K562 (cell line): ENCODE data around the gene ZNF775. TPM values are rescaled to one million over a fixed set of nuclear protein-coding genes. Genes with fewer than 3 reads are reported as not detected.
A peak's percentile ranks its signal among the peaks of the same experiment; 100 is the strongest.

Experiments
- DMBX1 ChIP-seq: fragments of 250-450 bp; sonication (Bioruptor Pico); IDR thresholded peaks from 2 replicates; pipeline ENCODE4 v1.8.0; 2022; ENCODE audit warnings: inconsistent platforms, mild to moderate bottlenecking, moderate library complexity, borderline replicate concordance
- FOXM1 ChIP-seq, 2 experiments: fragments of 450-650 bp in 1 of 2; sonication (generic) in 1 of 2; formaldehyde crosslinking in 1 of 2; IDR thresholded peaks; 2 replicates each; pipeline versions ENCODE4 v1.6.1 to v1.9.0; 2017 to 2022; ENCODE audit warnings: low read depth in 2 of 2, mild to moderate bottlenecking in 2 of 2, missing genetic modification reagents in 1 of 2, moderate library complexity in 1 of 2
- ILK ChIP-seq: fragments of 450-650 bp; IDR thresholded peaks from 2 replicates; pipeline ENCODE4 v1.6.1; 2016; ENCODE audit warnings: missing genetic modification characterization, low read depth, mild to moderate bottlenecking, missing compliant biosample characterization, moderate library complexity, borderline replicate concordance
- KAT7 ChIP-seq: sonication (generic); formaldehyde crosslinking; IDR thresholded peaks from 2 replicates; pipeline ENCODE4 v1.8.0; 2022; ENCODE audit warnings: missing genetic modification reagents, mild to moderate bottlenecking, borderline replicate concordance
- L3MBTL2 ChIP-seq: fragments of 450-650 bp; IDR thresholded peaks from 2 replicates; pipeline ENCODE4 v1.6.1; 2016; ENCODE audit warnings: mild to moderate bottlenecking, moderate library complexity
- LARP7 ChIP-seq: fragments of 450-650 bp; IDR thresholded peaks from 2 replicates; pipeline ENCODE4 v1.6.1; 2016
- NFYB ChIP-seq: IDR thresholded peaks from 2 replicates; pipeline ENCODE4 v1.6.1; 2011; ENCODE audit warnings: mild to moderate bottlenecking, moderate library complexity; ENCODE audit not compliant: insufficient read length; ENCODE audit errors: extremely low read depth
- PCBP2 ChIP-seq: fragments of 200-400 bp; formaldehyde crosslinking; IDR thresholded peaks from 2 replicates; pipeline ENCODE4 v1.6.1; 2018; ENCODE audit warnings: low read length, low read depth, mild to moderate bottlenecking, moderate library complexity; ENCODE audit not compliant: poor library complexity, severe bottlenecking
- SIN3B ChIP-seq: fragments of 450-650 bp; IDR thresholded peaks from 2 replicates; pipeline ENCODE4 v1.6.1; 2017; ENCODE audit warnings: low read depth, mild to moderate bottlenecking, moderate library complexity
- SRSF9 ChIP-seq: fragments of 200-400 bp; formaldehyde crosslinking; IDR thresholded peaks from 2 replicates; pipeline ENCODE4 v1.6.1; 2017; ENCODE audit warnings: low read depth, low read length, borderline replicate concordance
- THRAP3 ChIP-seq: fragments of 450-650 bp; IDR thresholded peaks from 2 replicates; pipeline ENCODE4 v1.6.1; 2016; ENCODE audit warnings: mild to moderate bottlenecking, inconsistent platforms, borderline replicate concordance
- ZNF121 ChIP-seq: sonication (generic); formaldehyde crosslinking; conservative IDR thresholded peaks from 2 replicates; pipeline ENCODE4 v1.8.0; 2022; ENCODE audit warnings: missing genetic modification reagents
- ZNF507 ChIP-seq: conservative IDR thresholded peaks from 2 replicates; pipeline ENCODE4 v1.6.1; 2017; ENCODE audit warnings: missing genetic modification characterization, missing compliant biosample characterization
- ZNF696 ChIP-seq: fragments of 250-450 bp; sonication (Bioruptor Pico); conservative IDR thresholded peaks from 2 replicates; pipeline ENCODE4 v1.4.0; 2020; ENCODE audit warnings: mild to moderate bottlenecking, moderate library complexity
- polyA plus RNA-seq, 8 experiments: library from polyadenylated mRNA; depleted of rRNA in 4 of 8; stranded (reverse) in 5 of 8; unstranded in 3 of 8; fragments of >200 nt; fragmentation: Nextera tagmentation in 2 of 8; fragmentation: Illumina TruSeq in 1 of 8; extraction: Ambion mirVana in 2 of 8; extraction: Trizol in 1 of 8; gene quantifications; 2 replicates each; pipeline versions ENCODE4 v1.2.1 to v1.2.3, GENCODE V29; 2011 to 2014; ENCODE audit warnings: inconsistent platforms in 1 of 8, missing spikeins in 1 of 8
- total RNA-seq, 7 experiments: library from RNA; depleted of rRNA in 6 of 7; stranded (reverse); fragments of >200 nt in 6 of 7; fragmentation: Illumina TruSeq in 2 of 7; extraction: Trizol in 2 of 7; gene quantifications; 2 replicates each; pipeline versions ENCODE4 v1.2.1 to v1.2.3, GENCODE V29; 2011 to 2021; ENCODE audit warnings: low replicate concordance in 1 of 7
- TF ChIP-seq, protein P1 (sequence below), 2 experiments: fragments of 450-650 bp in 1 of 2; sonication (generic) in 1 of 2; formaldehyde crosslinking in 1 of 2; IDR thresholded peaks; 2 replicates each; pipeline versions ENCODE4 v1.7.1 to v1.9.0; 2016 to 2022; ENCODE audit warnings: inconsistent platforms in 1 of 2, mild to moderate bottlenecking in 1 of 2, missing genetic modification reagents in 1 of 2
- TF ChIP-seq, protein P2 (sequence below): fragments of 200-400 bp; formaldehyde crosslinking; IDR thresholded peaks from 2 replicates; pipeline ENCODE4 v1.6.1; 2017; ENCODE audit warnings: mild to moderate bottlenecking, low read depth, low read length, moderate library complexity

ZNF775 gene
- total and polyA plus RNA-seq, 9 of the 15 experiments (the other 6 are each of a cell fraction or from before 2014, with no cell fraction given) = 0.04 to 18.7 (median 4.9) TPM

DNA sequence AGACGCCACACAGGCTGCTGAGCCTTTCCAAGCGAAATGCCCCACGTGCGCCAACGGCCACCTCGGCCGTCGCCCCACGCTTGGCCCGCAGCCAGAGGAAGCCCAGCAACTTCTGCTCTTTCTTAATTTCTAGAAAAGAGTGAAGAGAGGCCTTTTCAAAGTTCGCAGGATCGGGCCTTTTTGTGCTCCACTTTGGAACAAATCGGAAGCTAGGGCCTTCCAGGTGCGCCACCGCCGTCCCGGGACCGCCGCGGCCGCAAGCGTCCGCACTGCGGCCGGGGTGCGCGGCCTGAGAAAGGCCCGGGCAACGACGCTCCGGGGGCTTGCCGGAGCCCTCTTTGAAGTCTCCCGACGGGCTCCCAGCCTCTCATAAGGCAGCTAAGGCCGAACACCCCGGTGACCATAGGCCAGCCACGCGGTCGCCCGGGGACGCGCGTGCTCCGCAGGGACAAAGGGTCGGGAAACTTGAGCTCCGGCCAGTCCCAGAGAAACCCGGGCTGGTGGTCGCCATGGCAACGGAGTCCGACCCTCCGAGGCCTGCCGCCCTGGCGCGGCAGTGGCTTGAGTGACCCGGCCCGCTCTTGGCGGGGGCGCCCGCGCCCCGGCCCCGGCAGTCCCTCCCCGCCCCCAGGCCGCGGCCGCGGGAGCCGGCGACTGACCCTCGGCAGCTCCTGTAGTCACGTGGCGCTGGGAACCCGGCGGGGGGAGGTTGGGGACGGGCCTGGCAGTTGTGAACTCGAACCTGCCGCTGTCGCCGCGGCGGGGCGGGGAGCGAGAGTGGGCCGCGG is 10.8 kb upstream of the ZNF775 start, which contains the start of gene REPIN1 (continued):
- TF ChIP-seq, protein P1, sequence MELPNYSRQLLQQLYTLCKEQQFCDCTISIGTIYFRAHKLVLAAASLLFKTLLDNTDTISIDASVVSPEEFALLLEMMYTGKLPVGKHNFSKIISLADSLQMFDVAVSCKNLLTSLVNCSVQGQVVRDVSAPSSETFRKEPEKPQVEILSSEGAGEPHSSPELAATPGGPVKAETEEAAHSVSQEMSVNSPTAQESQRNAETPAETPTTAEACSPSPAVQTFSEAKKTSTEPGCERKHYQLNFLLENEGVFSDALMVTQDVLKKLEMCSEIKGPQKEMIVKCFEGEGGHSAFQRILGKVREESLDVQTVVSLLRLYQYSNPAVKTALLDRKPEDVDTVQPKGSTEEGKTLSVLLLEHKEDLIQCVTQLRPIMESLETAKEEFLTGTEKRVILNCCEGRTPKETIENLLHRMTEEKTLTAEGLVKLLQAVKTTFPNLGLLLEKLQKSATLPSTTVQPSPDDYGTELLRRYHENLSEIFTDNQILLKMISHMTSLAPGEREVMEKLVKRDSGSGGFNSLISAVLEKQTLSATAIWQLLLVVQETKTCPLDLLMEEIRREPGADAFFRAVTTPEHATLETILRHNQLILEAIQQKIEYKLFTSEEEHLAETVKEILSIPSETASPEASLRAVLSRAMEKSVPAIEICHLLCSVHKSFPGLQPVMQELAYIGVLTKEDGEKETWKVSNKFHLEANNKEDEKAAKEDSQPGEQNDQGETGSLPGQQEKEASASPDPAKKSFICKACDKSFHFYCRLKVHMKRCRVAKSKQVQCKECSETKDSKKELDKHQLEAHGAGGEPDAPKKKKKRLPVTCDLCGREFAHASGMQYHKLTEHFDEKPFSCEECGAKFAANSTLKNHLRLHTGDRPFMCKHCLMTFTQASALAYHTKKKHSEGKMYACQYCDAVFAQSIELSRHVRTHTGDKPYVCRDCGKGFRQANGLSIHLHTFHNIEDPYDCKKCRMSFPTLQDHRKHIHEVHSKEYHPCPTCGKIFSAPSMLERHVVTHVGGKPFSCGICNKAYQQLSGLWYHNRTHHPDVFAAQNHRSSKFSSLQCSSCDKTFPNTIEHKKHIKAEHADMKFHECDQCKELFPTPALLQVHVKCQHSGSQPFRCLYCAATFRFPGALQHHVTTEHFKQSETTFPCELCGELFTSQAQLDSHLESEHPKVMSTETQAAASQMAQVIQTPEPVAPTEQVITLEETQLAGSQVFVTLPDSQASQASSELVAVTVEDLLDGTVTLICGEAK (IDR thresholded peaks at IDR 0.05) = no peak
- TF ChIP-seq, protein P1 (CRISPR knock-in tag; IDR thresholded peaks at IDR 0.05) = no peak; the same call in 1 of the 2 replicates
- no peak; the same call in none of the 2 replicates for TF ChIP-seq SIN3B
- TF ChIP-seq LARP7 = no peak
- peak; percentile 99 for TF ChIP-seq L3MBTL2
- TF ChIP-seq, protein P2, sequence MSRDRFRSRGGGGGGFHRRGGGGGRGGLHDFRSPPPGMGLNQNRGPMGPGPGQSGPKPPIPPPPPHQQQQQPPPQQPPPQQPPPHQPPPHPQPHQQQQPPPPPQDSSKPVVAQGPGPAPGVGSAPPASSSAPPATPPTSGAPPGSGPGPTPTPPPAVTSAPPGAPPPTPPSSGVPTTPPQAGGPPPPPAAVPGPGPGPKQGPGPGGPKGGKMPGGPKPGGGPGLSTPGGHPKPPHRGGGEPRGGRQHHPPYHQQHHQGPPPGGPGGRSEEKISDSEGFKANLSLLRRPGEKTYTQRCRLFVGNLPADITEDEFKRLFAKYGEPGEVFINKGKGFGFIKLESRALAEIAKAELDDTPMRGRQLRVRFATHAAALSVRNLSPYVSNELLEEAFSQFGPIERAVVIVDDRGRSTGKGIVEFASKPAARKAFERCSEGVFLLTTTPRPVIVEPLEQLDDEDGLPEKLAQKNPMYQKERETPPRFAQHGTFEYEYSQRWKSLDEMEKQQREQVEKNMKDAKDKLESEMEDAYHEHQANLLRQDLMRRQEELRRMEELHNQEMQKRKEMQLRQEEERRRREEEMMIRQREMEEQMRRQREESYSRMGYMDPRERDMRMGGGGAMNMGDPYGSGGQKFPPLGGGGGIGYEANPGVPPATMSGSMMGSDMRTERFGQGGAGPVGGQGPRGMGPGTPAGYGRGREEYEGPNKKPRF = no peak
- peak; percentile 75 for TF ChIP-seq DMBX1 (CRISPR knock-in tag)
- TF ChIP-seq FOXM1 (IDR thresholded peaks at IDR 0.05; ENCODE audit: low read depth) = no peak
- peak; percentile 97 for TF ChIP-seq FOXM1 (CRISPR knock-in tag; IDR thresholded peaks at IDR 0.05; ENCODE audit: low read depth)
- TF ChIP-seq ZNF507 (tag) = no peak
- peak; percentile 32; the same call in 1 of the 2 replicates for TF ChIP-seq KAT7 (CRISPR knock-in tag)
- no peak for TF ChIP-seq ZNF696 (CRISPR knock-in tag)
- no peak for TF ChIP-seq NFYB
- no peak for TF ChIP-seq ILK (tag)
- TF ChIP-seq SRSF9 = no peak
- no peak for TF ChIP-seq THRAP3
- TF ChIP-seq PCBP2 = no peak
- TF ChIP-seq ZNF121 (CRISPR knock-in tag) = peak; percentile 37
